ENCODE data around the gene DNHD1. TPM values are rescaled to one million over a fixed set of nuclear protein-coding genes. Genes with fewer than 3 reads are reported as not detected.

Gene DNHD1
- total RNA-seq, 4 donors from 2014 or later: 2.9 to 20.9 (median 9.8) TPM

DNA sequence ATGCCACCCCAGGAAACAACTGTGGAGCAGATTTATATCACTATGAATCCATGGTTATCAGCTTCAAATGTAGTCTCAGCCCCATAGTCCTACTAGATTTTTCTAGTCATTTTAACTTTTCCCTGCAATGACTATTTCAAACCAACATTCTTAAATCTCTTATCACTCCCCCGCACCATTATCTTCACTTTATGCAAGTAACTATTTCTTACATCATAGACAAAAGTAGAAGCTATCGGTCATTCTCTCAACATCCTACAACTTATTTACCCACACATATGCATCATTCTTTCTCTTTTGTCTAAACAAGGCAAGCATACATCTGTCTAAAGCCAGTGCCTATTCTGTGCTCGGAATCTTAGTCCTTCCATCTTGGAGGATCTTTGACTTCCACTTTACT, 11.4 kb upstream of the DNHD1 start:
- 54 to 71% methylated on average over 3 of the region's 3 CpGs for WGBS, 2 donors (ENCODE audit: low coverage in 1 of 2)
- Histone ChIP-seq H3K27ac (no peak overlapping the region), H3K4me3 (no peak overlapping the region), H3K27me3 (no peaks in the 10 kb centered on the region), H3K36me3 (peaks cover 0 to 83% of the 10 kb centered on the region in 2 donors), H3K9me3 (no peaks in the 10 kb centered on the region), H3K4me1 (peaks cover 0 to 24% (median 8%) of the 10 kb centered on the region in 3 donors)
- TF ChIP-seq EP300 (IDR thresholded peaks at IDR 0.05) (no peak), POLR2A (IDR thresholded peaks at IDR 0.05) (no peak), POLR2AphosphoS5 (IDR thresholded peaks at IDR 0.05) (no peak)
- TF ChIP-seq, protein P1, sequence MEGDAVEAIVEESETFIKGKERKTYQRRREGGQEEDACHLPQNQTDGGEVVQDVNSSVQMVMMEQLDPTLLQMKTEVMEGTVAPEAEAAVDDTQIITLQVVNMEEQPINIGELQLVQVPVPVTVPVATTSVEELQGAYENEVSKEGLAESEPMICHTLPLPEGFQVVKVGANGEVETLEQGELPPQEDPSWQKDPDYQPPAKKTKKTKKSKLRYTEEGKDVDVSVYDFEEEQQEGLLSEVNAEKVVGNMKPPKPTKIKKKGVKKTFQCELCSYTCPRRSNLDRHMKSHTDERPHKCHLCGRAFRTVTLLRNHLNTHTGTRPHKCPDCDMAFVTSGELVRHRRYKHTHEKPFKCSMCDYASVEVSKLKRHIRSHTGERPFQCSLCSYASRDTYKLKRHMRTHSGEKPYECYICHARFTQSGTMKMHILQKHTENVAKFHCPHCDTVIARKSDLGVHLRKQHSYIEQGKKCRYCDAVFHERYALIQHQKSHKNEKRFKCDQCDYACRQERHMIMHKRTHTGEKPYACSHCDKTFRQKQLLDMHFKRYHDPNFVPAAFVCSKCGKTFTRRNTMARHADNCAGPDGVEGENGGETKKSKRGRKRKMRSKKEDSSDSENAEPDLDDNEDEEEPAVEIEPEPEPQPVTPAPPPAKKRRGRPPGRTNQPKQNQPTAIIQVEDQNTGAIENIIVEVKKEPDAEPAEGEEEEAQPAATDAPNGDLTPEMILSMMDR (IDR thresholded peaks at IDR 0.05): no peak
- ATAC-seq: no peak

DNA sequence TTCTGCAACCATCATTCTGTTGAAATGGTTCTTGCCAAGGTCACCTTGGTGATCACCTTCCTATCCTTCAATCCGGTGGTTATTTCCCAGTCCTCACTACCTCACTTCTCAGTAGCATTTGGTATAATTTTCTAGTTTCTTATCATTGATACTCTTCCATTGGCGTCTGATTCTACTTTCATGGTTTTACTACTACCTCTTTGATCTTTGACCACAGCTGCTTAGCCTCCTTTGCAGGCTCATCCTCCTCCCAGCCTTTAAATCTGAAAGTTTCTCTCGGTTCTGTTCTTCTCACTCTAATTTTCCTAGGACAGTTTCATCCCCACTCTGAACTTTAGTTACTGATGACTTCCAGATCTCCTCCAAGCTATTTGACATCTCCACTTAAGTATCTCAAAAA, 10.8 kb upstream of the DNHD1 start:
- 83 to 84% methylated on average over 1 to 3 of the region's 3 CpGs for WGBS, 2 donors (ENCODE audit: low coverage in 1 of 2)
- H3K27ac ChIP-seq: no peak overlapping the region
- ATAC-seq: no peak

DNA sequence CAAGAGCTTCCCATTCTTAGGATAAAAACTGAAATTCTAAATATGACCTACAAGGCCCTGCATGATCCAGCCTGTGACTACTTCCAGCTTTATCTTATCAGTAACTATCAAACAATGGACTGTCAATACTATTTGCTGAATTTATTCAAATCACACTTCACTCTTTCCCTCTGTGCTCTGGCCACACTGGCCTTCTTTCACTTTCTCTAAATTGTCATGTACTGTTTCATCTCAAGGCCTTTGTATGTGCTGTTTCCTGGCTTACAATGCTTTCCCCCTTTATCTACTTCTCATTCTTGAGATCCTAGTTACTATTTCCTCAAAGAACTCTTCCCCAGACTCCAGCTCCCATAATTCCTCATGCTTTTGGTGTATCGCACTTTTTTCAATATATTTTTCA, 10.1 kb upstream of the DNHD1 start:
- TF ChIP-seq EP300 (IDR thresholded peaks at IDR 0.05): no peak
- TF ChIP-seq POLR2A (IDR thresholded peaks at IDR 0.05): no peak
- TF ChIP-seq, protein P1 (IDR thresholded peaks at IDR 0.05): no peak
- no peak for TF ChIP-seq POLR2AphosphoS5 (IDR thresholded peaks at IDR 0.05)
- Histone ChIP-seq H3K4me1 (peaks cover 0 to 18% (median 8%) of the 10 kb centered on the region in 3 donors), H3K4me3 (no peak overlapping the region), H3K36me3 (peaks cover 0 to 92% of the 10 kb centered on the region in 2 donors), H3K9me3 (no peaks in the 10 kb centered on the region), H3K27ac (no peak overlapping the region), H3K27me3 (no peaks in the 10 kb centered on the region)
- no peak for ATAC-seq
- WGBS, 2 donors (ENCODE audit: low coverage in 1 of 2): 80 to 88% methylated on average over 1 of the region's 1 CpG

More for the DNA sequence above, 10.8 kb upstream of the DNHD1 start:
- H3K4me1 ChIP-seq: peaks cover 0 to 21% (median 8%) of the 10 kb centered on the region in 3 donors
- H3K9me3 ChIP-seq: no peaks in the 10 kb centered on the region
- H3K36me3 ChIP-seq: peaks cover 0 to 89% of the 10 kb centered on the region in 2 donors
- H3K27me3 ChIP-seq: no peaks in the 10 kb centered on the region
- TF ChIP-seq POLR2A (IDR thresholded peaks at IDR 0.05) (no peak), POLR2AphosphoS5 (IDR thresholded peaks at IDR 0.05) (no peak), EP300 (IDR thresholded peaks at IDR 0.05) (no peak)
- TF ChIP-seq, protein P1 (IDR thresholded peaks at IDR 0.05): no peak
- H3K4me3 ChIP-seq: no peak overlapping the region

DNA sequence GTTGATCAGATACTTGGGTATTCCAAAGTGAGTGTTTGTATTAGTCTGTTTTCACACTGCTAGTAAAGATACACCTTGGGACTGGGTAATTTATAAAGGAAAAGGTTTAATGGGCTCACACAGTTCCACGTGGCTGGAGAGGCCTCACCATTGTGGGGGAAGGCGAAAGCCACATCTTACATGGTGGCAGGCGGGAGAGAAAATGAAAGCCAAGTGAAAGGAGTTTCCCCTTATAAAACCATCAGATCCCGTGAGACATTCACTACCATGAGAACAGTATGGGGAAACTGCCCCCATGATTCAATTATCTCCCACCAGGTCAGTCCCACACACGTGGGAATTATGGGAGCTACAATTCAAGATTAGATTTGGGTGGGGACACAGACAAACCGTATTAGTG, 8.7 kb upstream of the DNHD1 start:
- no peaks in the 10 kb centered on the region for H3K9me3 ChIP-seq
- peaks cover 0 to 4% (median 0%) of the 10 kb centered on the region in 3 donors for H3K4me1 ChIP-seq
- 78 to 81% methylated on average over 4 to 6 of the region's 6 CpGs for WGBS, 2 donors (ENCODE audit: low coverage in 1 of 2)
- no peaks in the 10 kb centered on the region for H3K27me3 ChIP-seq
- TF ChIP-seq EP300 (IDR thresholded peaks at IDR 0.05) (no peak), POLR2AphosphoS5 (IDR thresholded peaks at IDR 0.05) (no peak), POLR2A (IDR thresholded peaks at IDR 0.05) (no peak)
- TF ChIP-seq, protein P1 (IDR thresholded peaks at IDR 0.05): no peak
- no peak for ATAC-seq
- H3K4me3 ChIP-seq: no peak overlapping the region
- H3K36me3 ChIP-seq: peaks cover 0 to 95% of the 10 kb centered on the region in 2 donors
- H3K27ac ChIP-seq: no peak overlapping the region

DNA sequence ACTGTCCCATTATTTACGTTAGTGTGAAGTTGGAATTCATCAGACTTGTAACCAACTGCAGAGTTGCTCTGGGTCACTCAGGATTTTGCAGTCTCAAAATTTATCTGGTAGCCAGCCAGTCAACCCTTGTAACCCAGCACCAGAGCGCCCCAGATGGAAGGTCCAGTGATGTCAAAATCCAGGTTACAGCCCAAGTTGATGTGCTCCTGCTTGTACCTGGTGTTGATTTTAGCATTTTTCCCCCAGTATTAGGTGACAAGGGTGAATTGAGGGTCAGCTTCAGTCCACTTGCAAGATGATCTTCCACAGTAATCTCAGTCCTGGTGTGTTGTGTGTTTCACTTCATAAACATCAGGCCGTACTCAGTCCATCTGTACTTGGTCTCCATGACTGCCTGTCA, 8.3 kb upstream of the DNHD1 start:
- no peak overlapping the region for H3K27ac ChIP-seq
- H3K9me3 ChIP-seq: no peaks in the 10 kb centered on the region
- TF ChIP-seq EP300 (IDR thresholded peaks at IDR 0.05) (no peak), POLR2AphosphoS5 (IDR thresholded peaks at IDR 0.05) (no peak), POLR2A (IDR thresholded peaks at IDR 0.05) (no peak)
- TF ChIP-seq, protein P1 (IDR thresholded peaks at IDR 0.05): no peak
- 91 to 100% methylated on average over 1 to 2 of the region's 3 CpGs for WGBS, 2 donors (ENCODE audit: low coverage in 1 of 2)
- no peak for ATAC-seq
- H3K4me1 ChIP-seq: no peaks in the 10 kb centered on the region
- H3K4me3 ChIP-seq: no peak overlapping the region
- H3K27me3 ChIP-seq: no peaks in the 10 kb centered on the region
- H3K36me3 ChIP-seq: peaks cover 0 to 95% of the 10 kb centered on the region in 2 donors
